ENCODE results near the gene DNAJA3. TPM values are rescaled to one million over a fixed set of nuclear protein-coding genes. Genes with fewer than 3 reads are reported as not detected.

DNAJA3 gene
- total RNA-seq (2022; extraction: Qiagen RNA extraction) = 52.8 to 69.1 TPM (median 67.9 TPM) in 5 replicates

DNA sequence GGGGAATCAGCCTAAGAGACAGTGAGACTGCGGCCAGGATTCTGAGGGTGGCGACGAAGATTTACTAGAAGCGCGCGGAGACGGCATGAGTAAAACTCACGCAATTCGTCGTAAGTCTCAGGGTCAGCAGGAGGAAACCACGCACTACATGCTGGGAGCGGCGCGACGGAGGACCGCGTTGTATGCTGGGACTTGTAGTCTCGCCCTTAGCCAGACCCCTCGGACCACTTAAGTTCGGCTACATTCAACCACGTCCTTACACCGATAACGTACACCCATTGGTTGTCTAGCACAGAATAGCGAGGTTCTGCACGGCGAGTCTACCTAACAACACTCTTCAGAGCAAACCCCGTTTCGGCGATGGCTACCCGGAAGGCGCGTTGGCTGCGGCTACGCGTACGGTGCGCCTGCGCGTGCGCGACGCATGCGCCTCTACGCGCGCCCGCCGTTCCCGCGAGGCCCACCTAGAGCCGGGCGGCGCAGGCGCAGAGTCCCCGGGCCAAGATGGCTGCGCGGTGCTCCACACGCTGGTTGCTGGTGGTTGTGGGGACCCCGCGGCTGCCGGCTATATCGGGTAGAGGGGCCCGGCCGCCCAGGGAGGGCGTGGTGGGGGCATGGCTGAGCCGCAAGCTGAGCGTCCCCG lies at the start of gene DNAJA3:
TSS of gene DNAJA3 (plus strand) at position 491 of the 643 bp plus-strand sequence. CDS start at position 505, 14 bp downstream.

DNA sequence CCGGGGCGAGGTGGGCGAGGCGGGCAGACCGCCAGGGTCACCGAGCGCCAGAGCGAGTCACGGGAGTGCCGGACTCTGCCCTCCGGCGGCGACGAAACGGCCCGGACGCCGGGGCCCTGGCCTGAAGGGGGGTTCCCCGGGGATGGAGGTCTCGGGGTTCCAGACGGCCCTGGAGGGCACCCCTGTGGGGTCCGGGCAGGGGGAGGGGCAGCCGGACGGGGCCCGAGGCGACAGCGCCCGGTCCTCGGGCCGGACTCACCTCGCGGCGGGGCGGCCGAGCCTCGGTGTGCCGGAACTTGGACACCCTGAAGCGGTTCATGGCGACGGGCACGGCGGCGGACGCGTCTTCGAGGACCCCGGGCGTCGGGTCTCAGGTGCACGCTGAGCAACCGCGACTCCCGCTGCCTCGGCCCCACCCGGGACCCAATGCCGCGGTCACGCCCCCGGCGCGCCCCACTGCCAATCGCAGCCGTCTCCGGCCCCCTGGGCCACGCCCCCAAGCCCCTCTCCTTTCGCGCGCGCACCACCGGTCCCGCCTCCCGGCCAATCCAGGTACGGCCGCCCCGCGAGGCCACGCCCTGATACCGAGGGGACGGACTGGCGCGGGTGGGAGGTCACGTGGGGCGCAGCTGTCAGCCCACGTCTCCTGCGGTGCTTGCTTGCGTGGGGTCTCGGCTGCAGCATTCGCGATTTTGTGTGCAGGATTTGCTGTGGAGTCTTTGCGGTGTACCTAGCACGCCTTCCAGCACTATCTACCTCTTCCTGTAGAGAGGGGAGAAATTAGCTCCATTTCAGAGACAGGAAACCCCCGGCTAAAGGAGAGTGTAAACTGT lies 9.3 kb upstream of the DNAJA3 start, which contains the start of gene CORO7:
TSS of gene CORO7 (minus strand) at position 397 of the 833 bp plus-strand sequence. CDS start at position 319, 78 bp downstream.

DNA sequence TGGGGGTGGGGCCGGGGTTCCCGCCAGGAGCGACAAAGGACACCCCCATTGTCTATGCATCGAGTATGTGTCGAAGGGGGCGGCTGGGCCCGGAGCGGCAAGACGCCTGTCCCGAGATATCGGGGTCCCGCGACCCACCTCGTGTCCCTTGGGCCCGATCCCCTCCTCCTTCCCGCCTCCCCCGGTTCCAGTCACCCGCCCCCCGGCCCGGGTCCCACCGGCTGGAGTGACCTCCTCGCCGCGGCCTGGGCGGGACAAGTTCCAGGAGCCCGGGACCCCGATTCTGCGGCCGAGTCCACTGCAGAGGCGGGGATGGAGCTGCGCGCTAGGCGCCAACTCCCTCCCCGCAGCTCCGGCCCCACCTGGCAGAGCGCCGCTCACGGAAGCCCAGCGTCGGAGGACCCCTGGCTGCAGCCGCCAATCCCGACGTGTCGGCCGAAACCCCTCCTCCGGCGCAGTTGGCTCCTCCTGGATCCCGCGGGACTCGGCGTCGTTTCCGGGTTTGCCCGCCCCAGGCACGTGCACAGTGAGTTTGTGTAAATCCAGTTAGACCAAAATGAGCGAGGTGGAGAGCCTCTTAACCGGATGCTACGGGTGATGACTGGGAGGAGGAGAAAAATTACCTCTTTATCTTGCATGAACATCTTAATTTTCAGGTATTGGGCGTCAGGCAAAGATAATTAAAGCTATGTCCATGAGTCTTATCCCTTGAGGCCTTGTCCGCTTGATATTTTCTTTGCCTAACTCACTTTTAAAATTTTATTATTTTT lies 48.7 kb downstream of the DNAJA3 start, which contains the start of gene NMRAL1:
TSS of gene NMRAL1 (minus strand) at position 434 of the 770 bp plus-strand sequence. CDS start 493 bp downstream, outside the sequence.

DNA sequence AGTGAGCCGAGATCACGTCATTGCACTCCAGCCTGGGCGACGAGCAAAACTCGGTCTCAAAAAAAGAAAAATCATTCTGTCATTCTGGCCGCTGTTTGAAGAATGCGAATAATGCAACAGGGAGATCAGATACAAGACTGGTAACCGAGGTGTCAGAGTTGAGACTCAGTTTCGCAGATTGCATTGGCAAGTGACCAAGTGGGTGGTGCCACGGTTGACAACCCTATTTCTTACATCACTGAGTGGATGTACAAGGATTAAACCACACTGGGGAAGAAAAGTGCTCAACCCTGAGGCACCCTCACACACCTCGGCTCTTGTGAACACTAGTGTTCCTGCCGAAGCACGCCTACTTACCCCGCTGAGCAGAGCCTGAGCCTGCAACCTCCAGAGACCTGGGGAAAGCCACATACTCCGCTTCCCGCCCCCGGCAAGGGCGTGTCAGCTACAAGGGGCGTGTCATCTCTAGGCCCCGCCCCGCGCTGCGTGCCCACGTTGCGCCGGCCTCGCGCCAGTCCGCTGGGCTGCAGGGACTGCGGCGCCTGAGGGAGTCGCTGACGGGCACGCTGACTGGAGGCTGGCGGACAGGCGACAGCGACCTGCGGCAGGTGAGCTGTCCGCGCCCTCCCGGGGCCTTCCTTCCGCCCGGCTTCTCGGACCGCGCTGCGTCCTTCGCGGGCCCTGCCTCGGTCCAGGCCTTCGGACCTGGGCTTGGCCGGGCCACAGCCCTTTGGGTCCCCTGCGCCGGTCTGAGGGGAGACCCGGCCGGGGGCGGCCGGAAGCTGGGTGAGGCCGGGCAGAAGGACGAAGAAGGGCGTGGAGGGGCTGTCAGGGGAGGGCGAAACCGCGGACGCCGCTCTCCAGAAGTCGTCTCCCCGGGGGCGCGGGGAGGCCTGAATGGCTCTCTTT lies 50.5 kb downstream of the DNAJA3 start, which contains the start of gene HMOX2:
TSS of gene HMOX2 (plus strand) at position 519 of the 909 bp plus-strand sequence. CDS start 29,127 bp downstream, outside the sequence.

Other genes with a start within 250 kb of the DNAJA3 start
- gene SRL, start 183.8 kb upstream of the DNAJA3 start, total RNA-seq (2022; extraction: Qiagen RNA extraction) = 0.03 to 0.06 TPM (median 0.03 TPM) in 3 of 5 replicates, not detected in the others
- gene TFAP4, start 152.8 kb upstream of the DNAJA3 start, total RNA-seq (2022; extraction: Qiagen RNA extraction) = 12.3 to 19.9 TPM (median 16.7 TPM) in 5 replicates
- gene GLIS2, start 109.8 kb upstream of the DNAJA3 start, total RNA-seq (2022; extraction: Qiagen RNA extraction) = 21.3 to 28.3 TPM (median 25.8 TPM) in 5 replicates
- 63.5 to 78.0 TPM (median 70.8 TPM) in 5 replicates for gene PAM16, start 74.5 kb upstream of the DNAJA3 start, total RNA-seq (2022; extraction: Qiagen RNA extraction)
- gene VASN, start 54.0 kb upstream of the DNAJA3 start, total RNA-seq (2022; extraction: Qiagen RNA extraction) = 3.3 to 6.1 TPM (median 5.8 TPM) in 5 replicates
- 15.7 to 20.1 TPM (median 19.3 TPM) in 5 replicates for gene CORO7, start 9.3 kb upstream of the DNAJA3 start, total RNA-seq (2022; extraction: Qiagen RNA extraction)
- gene NMRAL1, start 48.8 kb downstream of the DNAJA3 start, total RNA-seq (2022; extraction: Qiagen RNA extraction) = 42.9 to 48.2 TPM (median 47.4 TPM) in 5 replicates
- 59.8 to 67.5 TPM (median 63.6 TPM) in 5 replicates for gene HMOX2, start 50.5 kb downstream of the DNAJA3 start, total RNA-seq (2022; extraction: Qiagen RNA extraction)
- gene CDIP1, start 112.9 kb downstream of the DNAJA3 start, total RNA-seq (2022; extraction: Qiagen RNA extraction) = 12.4 to 15.9 TPM (median 13.8 TPM) in 5 replicates
- 0.03 to 0.06 TPM (median 0.05 TPM) in 3 of 5 replicates, not detected in the others for gene C16orf96, start 130.5 kb downstream of the DNAJA3 start, total RNA-seq (2022; extraction: Qiagen RNA extraction)
- gene UBALD1, start 189.0 kb downstream of the DNAJA3 start, total RNA-seq (2022; extraction: Qiagen RNA extraction) = 36.4 to 66.1 TPM (median 59.6 TPM) in 5 replicates
- gene MGRN1, start 199.0 kb downstream of the DNAJA3 start, total RNA-seq (2022; extraction: Qiagen RNA extraction) = 34.3 to 43.9 TPM (median 40.1 TPM) in 5 replicates

Measured in A549 treated with Mapracorat at 1 μM for 4 hours (cell line).